Calu3 (cell line): ENCODE measurements around the gene TXK. TPM values are rescaled to one million over a fixed set of nuclear protein-coding genes. Genes with fewer than 3 reads are reported as not detected.
A peak's percentile ranks its signal among the peaks of the same experiment; 100 is the strongest.

Experiments
- BruUV-seq: library from RNA; stranded (reverse); fragments of 400-500 nt; replicated peaks from 2 replicates; lab custom pipeline; 2021; lab: Mats Ljungman, UMichigan
- CTCF ChIA-PET: fragments of 300-600 bp; sonication (Branson Sonifier 250); formaldehyde crosslinking; loops from one replicate; lab custom pipeline; 2022; ENCODE audit warnings: antibody characterized with exemption; lab: Charles Lee
- DNase-seq: peaks from one replicate; pipeline ENCODE4 v3.0.0; 2022
- H3K27ac Mint-ChIP-seq: one replicate; pipeline ENCODE4 v1.8.0; 2022; ENCODE audit warnings: mixed read lengths; ENCODE audit not compliant: unreplicated experiment
- H3K27me3 Mint-ChIP-seq: one replicate; pipeline ENCODE4 v1.8.0; 2022; ENCODE audit warnings: mixed read lengths; ENCODE audit not compliant: unreplicated experiment
- H3K36me3 Mint-ChIP-seq: one replicate; pipeline ENCODE4 v1.8.0; 2022; ENCODE audit warnings: mild to moderate bottlenecking, moderate library complexity, mixed read lengths; ENCODE audit not compliant: insufficient read depth, unreplicated experiment
- H3K4me1 Mint-ChIP-seq: one replicate; pipeline ENCODE4 v1.8.0; 2022; ENCODE audit warnings: mild to moderate bottlenecking, low read depth, mixed read lengths; ENCODE audit not compliant: unreplicated experiment
- H3K4me3 Mint-ChIP-seq: one replicate; pipeline ENCODE4 v1.8.0; 2022; ENCODE audit warnings: mild to moderate bottlenecking, low read depth, moderate library complexity, mixed read lengths; ENCODE audit not compliant: unreplicated experiment
- H3K9me3 Mint-ChIP-seq: one replicate; pipeline ENCODE4 v1.8.0; 2022; ENCODE audit warnings: low read depth, mixed read lengths; ENCODE audit not compliant: unreplicated experiment
- intact Hi-C: fragments of 100-400 bp; cut with micrococcal nuclease; formaldehyde crosslinking; loops from one replicate; pipeline ENCODE4 v1.10.0; 2022; ENCODE audit not compliant: unreplicated experiment
- total RNA-seq: library from RNA; stranded (reverse); gene quantifications from 2 replicates; pipeline ENCODE4 v1.2.3, GENCODE V29; 2022
- TF ChIP-seq, protein P1 (sequence below): fragments of 200-600 bp; IDR thresholded peaks from one replicate; pipeline ENCODE4 v1.8.0; 2022; ENCODE audit warnings: antibody characterized with exemption; ENCODE audit not compliant: unreplicated experiment

The TXK gene
- total RNA-seq, 1 experiment from 2014 or later = 2.8 TPM

DNA sequence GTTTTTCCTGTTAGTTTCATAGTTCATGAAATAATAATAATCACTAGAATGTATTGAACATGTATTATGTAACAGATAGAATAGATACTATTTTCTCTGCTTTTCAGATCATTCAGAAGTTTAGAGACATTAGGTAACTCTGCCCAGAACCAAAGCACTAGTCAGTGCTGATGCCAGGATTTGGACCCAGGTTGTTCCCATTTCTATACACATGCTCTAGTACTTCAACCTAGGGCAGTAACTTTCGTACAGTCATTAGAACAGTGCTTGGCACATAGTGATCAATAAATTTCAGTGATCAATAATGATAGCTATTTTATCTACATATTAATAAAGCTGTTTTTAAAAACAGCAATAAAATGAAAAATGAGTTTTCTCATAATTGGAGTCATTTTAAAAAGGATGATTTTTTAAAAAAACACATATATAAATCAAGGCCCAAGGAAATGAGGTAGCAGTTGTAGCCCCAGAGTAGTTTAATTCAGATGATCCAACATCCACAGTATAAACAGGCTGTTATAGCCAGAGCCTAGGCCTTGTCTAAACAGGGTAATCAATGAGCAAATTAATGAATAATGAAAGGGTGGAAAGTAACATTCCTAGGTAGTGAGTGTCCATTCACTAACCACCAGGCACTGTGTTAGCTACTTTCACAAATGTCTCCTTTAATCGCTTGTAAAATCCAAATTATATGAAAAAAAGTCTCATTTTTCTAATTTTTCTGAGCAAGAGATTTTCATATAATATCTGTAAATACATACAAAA lies 25.6 kb downstream of the TXK start:
- BruUV-seq = no TSS peak
- no peaks in the 10 kb centered on the region for H3K27me3 Mint-ChIP-seq
- no peak for DNase-seq
- H3K27ac Mint-ChIP-seq = peak overlapping the region; percentile 78
- no peaks in the 10 kb centered on the region for H3K36me3 Mint-ChIP-seq
- intact Hi-C loops = loop anchor here (1.0 to 2.0 kb wide), 3 partner anchors 14 to 92 kb away; partner anchors contain the start of genes CNGA1 and NIPAL1
- H3K4me3 Mint-ChIP-seq = no peak overlapping the region
- H3K9me3 Mint-ChIP-seq = no peaks in the 10 kb centered on the region
- peaks cover 26% of the 10 kb centered on the region for H3K4me1 Mint-ChIP-seq
- CTCF ChIA-PET = interaction anchor here (0.5 to 1.6 kb wide), 9 partner anchors 20 to 1139 kb away, joined by 3 to 5 read pairs (median 3); no protein-coding TSS in a partner anchor
- TF ChIP-seq, protein P1, sequence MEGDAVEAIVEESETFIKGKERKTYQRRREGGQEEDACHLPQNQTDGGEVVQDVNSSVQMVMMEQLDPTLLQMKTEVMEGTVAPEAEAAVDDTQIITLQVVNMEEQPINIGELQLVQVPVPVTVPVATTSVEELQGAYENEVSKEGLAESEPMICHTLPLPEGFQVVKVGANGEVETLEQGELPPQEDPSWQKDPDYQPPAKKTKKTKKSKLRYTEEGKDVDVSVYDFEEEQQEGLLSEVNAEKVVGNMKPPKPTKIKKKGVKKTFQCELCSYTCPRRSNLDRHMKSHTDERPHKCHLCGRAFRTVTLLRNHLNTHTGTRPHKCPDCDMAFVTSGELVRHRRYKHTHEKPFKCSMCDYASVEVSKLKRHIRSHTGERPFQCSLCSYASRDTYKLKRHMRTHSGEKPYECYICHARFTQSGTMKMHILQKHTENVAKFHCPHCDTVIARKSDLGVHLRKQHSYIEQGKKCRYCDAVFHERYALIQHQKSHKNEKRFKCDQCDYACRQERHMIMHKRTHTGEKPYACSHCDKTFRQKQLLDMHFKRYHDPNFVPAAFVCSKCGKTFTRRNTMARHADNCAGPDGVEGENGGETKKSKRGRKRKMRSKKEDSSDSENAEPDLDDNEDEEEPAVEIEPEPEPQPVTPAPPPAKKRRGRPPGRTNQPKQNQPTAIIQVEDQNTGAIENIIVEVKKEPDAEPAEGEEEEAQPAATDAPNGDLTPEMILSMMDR = no peak

DNA sequence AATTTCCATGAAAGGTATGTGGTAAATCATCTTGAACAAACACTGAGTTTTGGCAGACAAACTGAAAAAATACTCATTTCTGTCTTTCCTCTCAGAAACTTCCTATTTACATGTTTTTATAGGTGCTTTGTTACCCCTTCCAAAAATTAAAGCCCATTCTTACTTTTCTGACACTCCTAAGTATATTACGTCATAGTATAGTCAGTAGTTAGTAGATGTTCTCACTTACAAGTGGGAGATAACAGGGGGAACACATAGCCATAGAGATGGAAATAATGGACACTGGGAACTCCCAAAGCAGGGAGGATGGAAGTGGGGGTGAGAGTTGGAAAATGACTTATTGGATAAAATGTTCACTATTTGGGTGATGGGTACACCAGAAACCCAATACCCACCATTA lies 28.8 kb downstream of the TXK start:
- Mint-ChIP-seq H3K4me1 (peaks cover 26% of the 10 kb centered on the region), H3K9me3 (no peaks in the 10 kb centered on the region), H3K4me3 (no peak overlapping the region), H3K36me3 (no peaks in the 10 kb centered on the region), H3K27me3 (no peaks in the 10 kb centered on the region), H3K27ac (peak overlapping the region; percentile 13)
- TF ChIP-seq, protein P1 = no peak
- CTCF ChIA-PET = no interaction called here
- no TSS peak for BruUV-seq
- no peak for DNase-seq
- intact Hi-C loops = no loop called here

DNA sequence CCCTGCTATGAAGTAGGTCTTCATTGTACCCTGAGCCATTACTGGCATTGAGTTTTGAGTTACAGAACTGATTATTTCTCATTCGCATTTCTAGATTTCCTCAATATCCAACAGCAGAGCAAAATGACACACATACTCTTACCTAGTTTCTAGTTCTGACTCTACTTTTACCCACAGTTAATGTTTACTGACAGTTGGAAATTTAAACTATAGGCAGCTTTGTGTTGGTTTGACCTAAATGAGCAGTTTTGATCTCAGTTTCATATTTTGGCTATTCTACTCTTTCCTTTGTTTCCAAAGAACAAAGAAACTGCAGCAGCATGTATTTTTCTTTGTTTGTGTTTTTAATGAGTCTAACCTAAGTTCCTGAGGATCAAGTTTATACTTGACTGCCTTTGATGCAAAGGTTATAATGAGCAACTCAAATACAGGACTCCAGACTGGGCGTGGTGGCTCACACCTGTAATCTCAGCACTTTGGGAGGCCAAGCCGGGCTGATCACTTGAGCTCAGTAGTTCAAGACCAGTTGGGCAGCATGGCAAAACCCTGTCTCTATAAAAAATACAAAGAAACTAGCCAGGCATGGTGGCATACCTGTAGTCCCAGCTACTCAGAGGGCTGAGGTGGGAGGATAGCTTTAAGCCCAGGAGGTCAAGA lies 30.4 kb downstream of the TXK start:
- Mint-ChIP-seq H3K4me1 (peaks cover 18% of the 10 kb centered on the region), H3K4me3 (no peak overlapping the region), H3K27ac (no peak overlapping the region), H3K27me3 (no peaks in the 10 kb centered on the region), H3K9me3 (no peaks in the 10 kb centered on the region), H3K36me3 (no peaks in the 10 kb centered on the region)
- TF ChIP-seq, protein P1 = no peak
- CTCF ChIA-PET = no interaction called here
- intact Hi-C loops = no loop called here
- BruUV-seq = no TSS peak
- DNase-seq = no peak

DNA sequence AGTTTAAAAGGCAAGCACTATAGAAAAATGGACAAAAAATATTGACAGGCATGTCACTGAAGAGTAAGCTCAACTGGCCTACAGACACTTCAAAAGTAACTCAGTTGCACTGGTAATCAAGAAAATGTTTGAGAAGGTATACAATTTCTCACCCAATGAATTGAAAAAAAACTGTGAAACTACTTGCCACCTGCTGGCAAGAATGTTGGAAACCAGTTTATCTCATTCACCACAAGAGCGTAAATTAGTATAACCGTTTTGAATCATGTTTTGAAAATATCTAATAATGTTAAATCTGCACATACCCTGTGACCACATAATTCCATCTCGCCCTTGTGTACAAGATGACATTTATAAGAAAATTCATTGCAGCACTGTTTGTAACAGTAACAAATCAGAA lies 31.7 kb downstream of the TXK start:
- Mint-ChIP-seq H3K27me3 (no peaks in the 10 kb centered on the region), H3K4me1 (peaks cover 14% of the 10 kb centered on the region), H3K9me3 (no peaks in the 10 kb centered on the region), H3K4me3 (no peak overlapping the region), H3K27ac (no peak overlapping the region), H3K36me3 (no peaks in the 10 kb centered on the region)
- CTCF ChIA-PET = no interaction called here
- BruUV-seq = no TSS peak
- intact Hi-C loops = no loop called here
- TF ChIP-seq, protein P1 = no peak
- no peak for DNase-seq
